Stimulated activated CD4-positive, alpha-beta T cell treated with anti-CD3 and anti-CD28 coated beads, Interleukin-1b, Interleukin-23, amount 100 ng/mL, for 48 hours (primary cell): ENCODE measurements around the gene CDH6.

ENCODE experiments used
- DNase-seq: peaks from one replicate; pipeline ENCODE4 v3.0.0-alpha.2; 2020

Gene CDH6

DNA sequence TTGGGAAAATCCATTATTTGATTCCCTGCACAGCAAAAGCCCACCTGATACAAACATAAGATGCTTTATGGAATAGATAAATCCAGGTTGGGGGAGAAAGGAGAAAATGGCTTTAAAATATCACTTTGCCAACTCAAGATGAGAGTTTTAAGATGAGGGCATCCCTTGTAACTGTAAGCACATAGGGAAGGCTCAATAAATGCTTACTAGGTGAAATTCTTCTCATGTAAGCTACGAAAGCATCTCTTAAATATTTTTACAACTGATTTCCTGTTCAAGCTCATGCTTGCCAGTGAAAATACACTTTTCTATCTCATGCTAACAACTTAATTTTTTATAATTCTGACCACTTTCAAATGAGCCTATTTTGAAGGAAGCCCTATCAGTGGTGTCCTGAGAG, 11.5 kb downstream of the CDH6 start:
- DNase-seq = no peak

DNA sequence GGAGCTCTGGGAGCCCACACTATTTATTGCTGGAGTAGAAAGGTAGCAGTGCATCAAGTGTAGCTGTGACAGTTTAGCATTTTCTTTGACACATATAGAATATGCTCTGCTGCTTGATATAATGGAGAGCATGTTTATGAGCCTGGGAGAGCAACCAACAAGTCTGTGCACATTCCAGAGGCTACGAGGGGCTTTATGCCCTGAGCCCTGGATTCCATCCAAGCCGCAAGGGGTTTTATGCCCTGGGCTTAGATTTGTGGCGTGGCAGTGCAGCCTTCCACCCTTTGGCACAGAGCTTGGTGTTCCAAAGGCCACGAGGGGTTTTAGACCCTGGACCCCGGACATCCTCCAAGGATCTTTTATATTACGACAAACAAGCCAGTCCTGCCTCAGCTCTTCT, 14.6 kb downstream of the CDH6 start:
- no peak for DNase-seq

DNA sequence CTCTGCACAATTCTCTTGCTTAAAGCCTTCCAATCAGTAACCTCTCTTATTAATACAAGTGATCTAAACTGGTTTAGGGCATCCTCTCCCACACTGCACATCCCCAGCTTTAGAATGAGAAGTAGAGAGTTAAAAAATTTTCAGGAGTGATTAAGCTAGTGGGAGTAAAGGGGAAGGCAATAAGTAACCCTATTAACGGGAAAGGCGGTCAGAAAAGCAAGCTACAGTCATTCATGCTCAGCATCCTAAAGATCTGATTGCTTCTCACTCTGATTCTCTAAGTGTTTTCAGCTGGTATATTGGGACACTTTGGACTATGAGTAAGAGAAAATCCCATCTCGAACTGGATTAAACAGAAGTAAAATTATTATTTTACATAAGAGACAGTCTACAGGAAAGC, 15.8 kb downstream of the CDH6 start:
- DNase-seq = no peak

DNA sequence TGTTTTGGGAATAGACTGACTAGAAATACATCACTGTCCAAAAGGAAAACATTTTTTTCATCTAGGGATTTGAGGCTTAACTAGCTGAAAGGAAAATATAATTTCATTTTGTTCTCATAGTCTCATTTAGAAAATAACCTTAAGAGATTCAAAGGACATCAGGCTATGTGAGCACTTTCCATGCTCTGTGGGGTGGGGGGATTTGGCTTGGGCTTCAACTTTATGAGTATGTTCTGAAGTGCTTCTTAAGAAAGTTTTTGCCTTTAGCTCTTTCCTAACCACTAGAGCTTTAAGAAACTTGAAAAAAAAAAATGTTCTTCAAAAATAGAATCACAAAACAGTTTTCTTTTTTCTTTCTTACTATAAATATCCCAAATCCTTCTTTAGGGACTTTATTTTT, 17.6 kb downstream of the CDH6 start:
- DNase-seq = no peak

DNA sequence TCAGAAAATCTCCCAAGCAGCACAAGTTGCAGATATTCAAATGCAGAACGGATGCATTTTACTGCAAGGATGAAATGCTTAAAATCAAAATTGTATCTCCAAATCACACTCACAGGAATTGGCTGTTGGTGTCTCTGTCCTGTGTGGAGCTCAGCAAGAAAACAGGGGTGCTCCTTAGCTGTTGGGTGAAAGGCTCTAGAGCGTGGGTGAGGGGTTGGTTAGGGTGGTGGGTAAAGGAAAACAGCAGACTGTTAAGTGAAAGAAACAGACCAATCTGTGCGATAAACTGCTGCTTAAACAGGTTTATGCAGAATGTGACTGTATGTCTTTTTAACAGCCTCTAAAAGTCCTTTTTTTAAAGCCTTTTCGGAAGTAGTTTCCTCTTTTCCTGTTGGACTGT, 19.8 kb downstream of the CDH6 start:
- DNase-seq = no peak

DNA sequence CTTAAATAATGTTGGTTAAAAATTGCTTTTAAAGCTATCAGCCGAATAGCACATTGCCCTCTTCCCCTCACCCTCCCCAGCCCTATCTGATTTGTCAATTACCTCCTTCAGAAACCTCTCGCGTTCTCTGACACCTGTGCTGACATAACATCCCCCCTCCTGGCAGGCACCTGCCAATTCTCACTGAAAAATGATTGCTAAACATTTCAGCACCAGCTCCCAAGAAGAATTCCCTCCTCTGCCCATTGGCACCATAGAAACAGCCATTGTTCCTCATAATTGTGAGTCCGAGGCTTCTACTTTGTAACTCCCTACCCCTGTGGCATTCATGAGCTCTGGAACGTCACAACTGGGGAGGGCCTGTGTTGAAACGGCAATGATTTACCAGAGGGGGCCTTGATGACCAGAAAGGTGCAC, 20.2 kb downstream of the CDH6 start:
- no peak for DNase-seq

DNA sequence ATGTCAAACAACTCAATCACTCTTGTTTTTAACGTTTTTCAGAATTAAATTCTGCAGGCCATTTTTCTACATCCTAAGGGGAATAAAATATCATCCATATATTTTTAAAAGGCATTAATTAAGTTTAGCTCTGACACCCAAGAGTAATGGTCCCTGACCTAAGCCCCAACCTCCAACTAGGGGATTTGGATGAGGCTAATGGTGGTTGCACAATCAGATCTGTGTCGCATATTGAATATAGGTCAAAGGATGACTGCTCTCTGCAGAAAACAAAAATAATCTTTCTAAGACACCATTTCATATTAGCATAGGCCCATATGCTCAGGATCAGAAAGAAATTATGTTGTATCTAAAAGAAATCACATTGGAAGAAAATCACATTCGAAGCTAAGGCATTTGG, 20.7 kb downstream of the CDH6 start:
- DNase-seq = no peak

DNA sequence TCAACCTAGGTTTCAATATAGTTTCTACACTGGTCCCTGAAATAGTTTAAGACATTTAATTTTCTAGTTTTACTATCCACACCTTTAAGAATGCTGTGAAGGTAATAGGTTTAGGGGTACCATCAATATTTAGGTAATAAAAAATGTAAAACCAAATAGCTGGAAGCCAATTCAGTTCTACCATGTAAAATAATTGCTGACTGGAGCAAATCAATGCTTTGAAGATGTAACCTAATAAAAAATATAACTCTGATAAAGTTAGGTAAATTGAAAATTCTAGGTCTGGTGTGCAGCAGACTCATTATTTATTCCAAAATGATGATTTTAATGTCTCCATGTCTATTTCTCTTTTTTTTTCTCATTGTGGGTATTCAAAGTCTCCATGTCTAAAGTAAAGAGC, 21.8 kb downstream of the CDH6 start:
- DNase-seq = no peak

DNA sequence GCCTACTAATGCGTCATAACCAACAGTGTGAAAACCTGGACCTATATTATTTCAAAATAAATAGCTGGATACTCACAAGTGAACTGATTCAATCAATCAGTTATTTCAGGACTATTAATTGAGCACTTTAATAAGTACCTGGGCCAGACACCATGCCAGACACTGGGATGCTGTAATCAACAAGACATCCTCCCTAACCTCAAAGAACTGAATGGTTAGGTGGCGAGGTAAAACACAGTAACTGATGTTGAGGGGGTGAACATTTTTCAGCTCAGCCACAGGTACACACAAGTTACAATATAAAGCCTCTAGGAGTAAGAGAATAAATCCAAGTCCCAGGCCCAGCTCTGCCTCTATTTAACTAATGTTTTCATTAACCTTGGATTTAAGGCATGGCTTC, 24.0 kb downstream of the CDH6 start:
- DNase-seq = no peak

DNA sequence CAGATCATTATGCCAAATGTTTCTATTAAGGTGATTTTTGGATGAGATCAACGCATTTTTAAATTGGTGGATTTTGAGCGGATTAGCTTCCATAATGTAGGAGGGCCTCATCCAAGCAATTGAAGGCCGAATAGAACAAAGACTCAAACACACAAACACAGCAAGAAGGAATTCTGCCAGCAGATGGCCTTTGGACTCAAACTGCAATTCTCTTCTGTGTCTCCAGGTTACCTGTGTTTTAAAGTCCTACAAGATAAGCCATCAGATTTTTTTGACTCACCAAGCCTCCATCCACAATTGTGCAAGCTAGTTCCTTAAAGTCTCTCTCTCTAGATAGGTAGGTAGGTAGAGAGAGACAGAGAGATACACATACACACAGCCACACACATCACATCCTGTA, 25.5 kb downstream of the CDH6 start:
- DNase-seq = no peak

DNA sequence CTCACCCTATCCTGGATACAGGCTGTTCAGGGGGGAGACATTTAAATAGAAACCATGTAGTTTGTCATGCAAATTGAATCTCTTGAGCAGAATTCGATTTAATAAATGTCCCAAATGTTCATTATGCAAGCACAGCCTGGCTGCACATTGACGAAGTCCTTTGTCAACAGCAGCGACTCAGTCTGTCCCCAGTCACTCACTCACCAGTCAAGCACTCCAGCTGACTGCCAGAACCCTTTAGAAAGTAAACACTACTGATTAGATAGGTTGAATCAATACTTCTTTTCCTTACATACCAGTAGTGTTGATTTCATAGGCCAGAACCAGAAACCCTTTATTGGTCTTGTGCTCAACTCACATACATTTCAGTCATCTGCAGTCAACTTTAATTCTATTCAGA, 27.5 kb downstream of the CDH6 start:
- no peak for DNase-seq

DNA sequence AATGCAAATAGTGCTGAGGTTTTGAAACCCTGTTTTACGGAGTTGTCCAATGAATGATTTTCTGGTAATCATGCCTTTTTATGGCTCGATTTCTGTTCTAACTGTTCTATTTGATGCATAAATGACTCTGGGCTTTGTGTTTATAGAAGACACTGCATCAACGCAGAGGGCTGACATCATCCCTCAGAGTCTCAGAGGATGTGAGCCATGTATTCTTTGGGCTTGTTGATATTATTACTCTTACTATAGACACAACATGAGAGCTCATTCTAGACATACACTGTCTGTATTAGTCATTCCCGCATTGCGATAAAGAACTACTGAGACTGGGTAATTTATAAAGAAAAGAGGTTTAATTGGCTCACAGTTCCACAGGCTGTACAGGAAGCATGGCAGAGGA, 31.6 kb downstream of the CDH6 start:
- no peak for DNase-seq

DNA sequence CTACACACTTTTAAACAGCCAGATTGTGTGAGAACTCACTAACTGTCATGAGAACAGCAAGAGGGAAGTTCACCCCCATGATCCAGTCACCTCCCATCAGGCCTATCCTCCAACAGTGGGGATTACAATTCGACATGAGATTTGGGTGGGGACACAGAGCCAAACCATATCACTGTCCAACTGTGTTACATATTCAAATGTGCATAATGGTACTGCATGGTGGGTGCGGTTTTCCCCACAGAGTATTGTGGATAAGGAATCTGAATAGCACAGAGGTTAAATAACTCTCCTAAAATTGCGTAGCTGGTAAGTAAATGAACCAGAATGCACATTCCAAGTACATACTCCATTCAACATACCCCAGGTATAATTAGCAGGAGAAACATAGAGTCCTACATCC, 32.1 kb downstream of the CDH6 start:
- no peak for DNase-seq

DNA sequence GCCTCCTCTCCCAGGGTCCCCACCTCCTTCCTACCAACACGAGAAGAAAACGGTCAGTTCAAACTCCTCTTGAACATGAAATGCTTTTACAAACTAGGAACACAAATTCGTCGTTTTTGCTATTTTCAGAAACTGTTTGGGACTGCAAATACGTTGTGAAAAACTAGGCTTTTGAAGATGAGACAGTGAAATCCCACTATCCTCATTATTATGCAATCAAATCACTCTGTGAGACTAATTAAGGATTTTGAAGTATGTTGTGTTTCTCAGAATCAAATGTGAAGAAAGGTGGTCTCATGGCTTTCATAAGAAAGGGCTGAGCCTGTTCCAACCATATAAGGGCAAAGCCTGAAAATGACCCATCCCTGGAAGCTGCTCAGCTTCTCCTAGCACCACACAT, 33.2 kb downstream of the CDH6 start:
- no peak for DNase-seq

DNA sequence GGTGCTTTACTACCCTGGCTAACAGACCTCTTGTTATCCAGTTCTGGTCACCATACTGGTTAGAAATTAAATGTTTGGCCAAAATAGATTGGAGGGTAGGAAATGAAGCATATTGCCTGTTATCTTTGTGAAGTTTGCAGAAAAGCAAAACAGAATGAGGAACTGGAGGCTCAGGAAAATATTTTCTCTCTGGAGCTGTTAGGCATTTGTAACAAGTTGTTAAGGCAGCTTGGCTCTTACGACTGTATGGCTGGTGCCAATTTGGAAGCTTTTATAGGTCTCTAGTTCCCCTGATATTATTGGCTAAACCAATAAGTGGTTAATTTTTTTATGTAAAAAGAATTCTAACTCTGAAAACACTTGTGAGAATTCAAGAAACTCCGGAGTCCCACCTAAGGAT, 35.8 kb downstream of the CDH6 start:
- no peak for DNase-seq

DNA sequence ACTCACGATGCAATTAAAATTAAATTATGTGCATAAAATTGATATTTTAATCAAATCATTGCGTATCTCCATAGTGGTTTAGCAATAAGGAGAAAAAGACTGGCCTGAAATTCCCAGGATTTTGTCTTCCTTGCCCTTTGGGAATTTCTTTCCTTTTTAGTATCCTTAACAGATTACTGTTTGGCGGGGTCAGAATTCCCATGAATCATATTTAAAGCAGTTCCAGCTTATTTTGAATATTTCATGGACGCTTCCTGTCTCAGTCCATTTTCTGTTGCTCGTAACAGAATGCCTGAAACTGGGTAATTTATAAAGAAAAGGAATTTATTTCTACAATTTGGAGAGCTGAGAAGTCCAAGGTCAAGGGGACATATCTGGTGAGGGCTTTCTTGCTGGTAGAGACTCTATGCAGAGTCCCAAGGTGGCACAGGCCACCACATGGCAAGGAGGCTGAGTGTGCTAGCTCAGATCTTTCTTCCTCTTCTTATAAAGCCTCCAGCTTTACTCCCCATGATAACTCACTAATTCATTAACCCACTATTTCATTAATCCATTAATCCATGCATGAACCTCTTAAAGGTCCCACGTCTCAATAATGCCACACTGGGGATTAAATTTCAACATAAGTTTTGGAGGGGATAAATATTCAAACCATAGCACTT, 37.8 kb downstream of the CDH6 start:
- DNase-seq = no peak

DNA sequence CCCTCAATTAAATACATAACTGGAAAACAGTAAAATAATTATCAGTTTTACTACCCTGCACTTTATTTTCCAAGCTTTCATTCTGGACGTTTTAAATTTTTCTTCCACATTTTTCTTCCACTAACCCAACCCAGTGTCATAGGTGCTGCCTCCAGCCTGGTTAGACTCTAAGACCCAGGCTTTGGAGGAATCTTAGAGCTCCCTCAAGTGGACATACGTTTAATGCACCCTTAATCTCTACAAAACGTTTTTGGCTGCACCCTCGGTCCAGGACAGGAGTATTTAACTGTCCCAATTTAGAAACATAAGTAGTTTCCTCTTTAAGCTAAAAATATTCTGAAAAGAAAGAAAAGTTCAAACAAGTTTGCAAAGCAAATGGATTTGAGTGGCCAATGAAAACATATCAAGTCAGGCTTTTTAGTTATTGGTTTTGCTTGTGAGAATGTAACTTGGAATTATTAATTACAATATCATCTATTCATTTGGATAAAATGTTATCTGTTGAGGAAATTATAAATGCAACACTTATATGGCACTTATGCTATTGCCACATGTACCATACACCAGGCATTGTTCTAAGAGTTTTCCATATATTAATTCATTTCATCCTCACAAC, 38.9 kb downstream of the CDH6 start:
- no peak for DNase-seq

DNA sequence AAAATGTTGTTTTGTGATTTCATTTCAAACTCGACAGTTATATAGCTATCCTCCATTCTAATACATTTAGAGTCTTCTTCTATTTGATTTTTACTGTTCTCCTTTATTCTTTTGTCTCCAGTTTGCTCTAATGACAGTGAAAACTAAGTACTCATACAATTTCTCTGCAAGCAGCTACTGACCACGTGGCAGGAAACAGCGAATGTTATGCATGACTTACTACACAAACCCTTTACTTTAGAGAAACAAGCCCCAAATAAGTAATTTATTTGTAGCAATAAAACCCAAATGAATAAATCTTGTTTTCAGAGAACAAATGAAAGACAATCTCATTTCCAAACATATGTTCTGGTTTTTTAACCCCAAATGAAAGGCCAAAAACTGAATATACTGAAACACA, 41.9 kb downstream of the CDH6 start:
- DNase-seq = no peak

DNA sequence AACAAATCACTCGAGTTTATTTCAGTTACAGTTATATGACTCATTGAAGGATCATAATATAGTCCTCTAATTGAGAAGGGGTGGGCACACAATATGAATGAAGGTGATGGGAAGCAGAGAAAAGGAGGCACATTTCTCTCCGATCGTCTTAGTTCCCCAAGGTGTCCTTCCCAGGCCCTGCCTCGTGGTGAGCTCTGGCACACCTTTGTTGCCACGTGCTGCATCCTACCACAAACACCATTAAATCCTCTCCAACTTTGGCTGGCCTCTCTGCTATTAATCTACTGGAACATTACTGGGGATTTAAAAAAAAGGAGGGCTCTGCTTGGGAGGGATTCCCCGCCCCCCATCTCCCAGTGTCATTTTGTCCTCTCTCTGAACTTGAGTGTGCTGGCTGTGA, 42.9 kb downstream of the CDH6 start:
- DNase-seq = no peak

DNA sequence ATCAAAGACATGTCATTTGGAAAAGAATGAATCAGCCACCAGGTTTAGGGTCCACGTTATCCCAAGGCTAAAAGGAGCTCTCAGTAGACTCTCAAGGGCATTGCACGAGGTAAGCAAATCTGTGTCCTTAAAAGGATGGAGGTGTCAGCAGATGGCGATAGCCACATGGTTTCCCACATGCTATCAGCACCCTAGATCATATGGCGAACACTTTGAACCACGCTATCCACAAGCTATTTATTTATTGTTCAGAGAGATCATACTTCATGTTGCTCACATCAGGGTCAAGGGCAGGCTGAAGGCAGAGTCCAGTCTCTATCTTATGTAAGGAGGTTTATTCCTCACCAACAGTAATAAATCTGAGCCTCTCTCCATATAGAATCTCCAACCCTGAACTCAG, 43.7 kb downstream of the CDH6 start:
- DNase-seq = no peak

DNA sequence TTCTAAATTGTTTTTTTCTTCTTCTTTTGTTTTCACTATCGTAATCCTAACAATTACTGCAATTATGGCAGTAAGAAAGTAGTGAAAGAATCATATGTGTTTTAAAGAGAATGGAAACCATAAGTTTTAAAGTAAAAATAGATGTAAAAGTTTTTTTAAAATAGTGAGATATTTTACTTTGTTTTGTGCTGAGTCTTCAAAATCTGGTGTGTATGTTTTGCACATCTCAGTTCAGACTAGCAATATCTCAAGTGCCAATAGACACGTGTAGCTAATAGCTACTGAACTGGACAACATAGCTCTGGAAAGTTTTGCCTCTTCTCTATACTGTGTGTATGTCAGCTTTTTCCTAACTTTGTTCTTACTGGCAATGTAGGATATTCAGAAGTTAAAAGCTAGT, 45.0 kb downstream of the CDH6 start:
- no peak for DNase-seq

DNA sequence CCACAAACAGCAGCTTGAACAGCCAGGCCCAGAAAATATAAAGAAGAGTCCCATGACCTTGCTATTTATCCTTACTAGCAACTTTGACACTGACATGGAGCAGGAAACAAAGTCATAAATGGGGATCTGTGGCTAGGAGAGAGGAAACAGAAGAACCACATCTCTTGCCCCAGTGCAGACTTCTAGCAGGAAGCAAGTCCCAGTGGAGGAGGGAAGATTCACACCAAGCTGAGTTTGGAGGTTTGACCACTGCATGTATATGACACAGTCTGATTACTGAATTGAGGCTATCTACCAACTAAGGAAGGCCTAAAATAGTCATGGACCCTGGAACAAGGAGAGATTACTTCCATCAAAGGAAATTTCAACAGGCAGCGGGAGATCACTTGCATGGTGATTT, 51.4 kb downstream of the CDH6 start:
- no peak for DNase-seq

DNA sequence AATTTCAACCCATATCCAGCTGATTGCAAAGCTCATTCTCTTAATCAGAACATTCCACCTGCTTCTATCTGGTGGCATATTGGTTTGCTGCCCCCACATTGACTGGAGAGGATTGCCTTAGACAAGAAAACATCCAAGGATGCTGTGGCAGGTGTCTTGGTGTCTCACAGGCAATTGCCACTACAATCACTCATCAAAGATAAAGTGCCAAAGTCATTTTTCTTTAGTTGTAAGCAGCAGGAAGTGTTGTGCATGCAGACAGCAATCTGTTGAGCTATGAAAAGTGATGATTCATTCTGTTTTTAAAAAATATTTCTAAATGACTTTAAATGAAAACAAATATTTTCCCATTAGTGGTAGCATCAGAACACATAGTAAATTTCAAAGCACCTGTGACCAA, 53.9 kb downstream of the CDH6 start:
- no peak for DNase-seq

DNA sequence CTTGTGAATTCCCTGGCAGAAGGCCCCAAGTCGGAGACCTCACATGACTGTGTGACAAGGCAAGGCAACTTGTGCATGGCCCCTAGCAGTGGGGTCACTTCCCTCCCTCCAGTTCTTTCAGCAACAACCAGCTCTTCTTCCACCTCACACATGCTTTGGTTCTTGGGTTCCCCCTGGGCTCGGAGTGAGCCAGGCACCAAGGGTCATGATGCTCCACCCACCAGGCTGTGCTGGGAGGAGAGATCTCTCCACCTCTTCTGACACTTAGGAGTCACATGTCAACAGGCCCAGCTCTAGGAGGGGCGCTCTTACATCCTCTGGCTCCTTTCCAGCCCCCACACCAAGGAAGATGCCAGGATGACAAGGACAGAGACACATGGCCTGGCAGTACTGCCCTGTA, 56.7 kb downstream of the CDH6 start:
- DNase-seq = no peak

DNA sequence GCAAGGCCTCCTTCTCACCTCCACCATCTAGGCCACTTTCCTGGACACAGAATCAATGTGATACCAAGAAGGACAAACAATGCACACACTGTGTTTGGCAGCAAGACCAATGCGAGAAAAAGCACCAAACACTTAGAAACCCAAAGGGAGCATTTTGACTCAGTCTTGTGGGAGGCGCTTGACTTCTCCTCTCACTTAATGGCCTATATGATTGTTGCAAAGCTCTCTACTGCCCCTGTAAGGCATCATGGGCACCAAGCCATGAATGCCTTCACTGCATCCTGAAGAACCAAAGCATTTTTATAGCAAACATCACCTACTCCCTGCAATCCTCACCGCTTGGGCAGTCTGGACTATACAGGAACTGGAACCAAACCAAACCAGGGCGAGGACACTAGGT, 57.5 kb downstream of the CDH6 start:
- DNase-seq = no peak

DNA sequence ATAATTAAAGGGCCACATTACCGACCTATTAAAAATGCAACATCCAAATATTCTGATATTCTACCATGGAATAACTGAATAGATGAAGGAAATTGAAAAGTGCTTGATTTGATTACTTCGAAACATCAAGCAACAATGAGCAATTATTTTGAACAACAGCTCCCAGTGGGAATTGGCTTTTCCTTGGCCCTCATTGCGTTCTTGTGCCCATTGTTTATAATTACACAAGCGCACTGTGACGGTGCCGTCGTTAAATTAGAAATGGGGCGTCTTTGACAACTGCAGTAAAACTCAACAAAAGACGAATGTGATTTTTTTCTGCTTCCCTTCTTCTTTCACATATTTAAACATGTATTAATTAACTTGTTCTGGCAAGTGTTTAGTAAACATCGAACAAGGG, 61.6 kb downstream of the CDH6 start:
- DNase-seq = no peak
